ENCODE data around the gene RABGAP1L.

RABGAP1L gene

GRCh38 chr1:174398246-174398645, 238.9 kb downstream of the RABGAP1L start:
- Mint-ChIP-seq H3K4me1 (no peaks in the 10 kb centered on the region), H3K27me3 (ENCODE audit: low read depth) (no peaks in the 10 kb centered on the region), H3K36me3 (ENCODE audit: low read depth) (peaks cover 21% of the 10 kb centered on the region), H3K9me3 (peaks cover 3% of the 10 kb centered on the region), H3K4me3 (no peak overlapping the region), H3K27ac (no peak overlapping the region)
- no peak for TF ChIP-seq CTCF (IDR thresholded peaks at IDR 0.05; ENCODE audit: unreplicated experiment in 3 of 3)

GRCh38 chr1:174399211-174399610, 239.9 kb downstream of the RABGAP1L start:
- Mint-ChIP-seq H3K4me1 (no peaks in the 10 kb centered on the region), H3K36me3 (ENCODE audit: low read depth) (peaks cover 14% of the 10 kb centered on the region), H3K27ac (no peak overlapping the region), H3K4me3 (no peak overlapping the region), H3K9me3 (no peaks in the 10 kb centered on the region), H3K27me3 (ENCODE audit: low read depth) (no peaks in the 10 kb centered on the region)
- TF ChIP-seq CTCF (IDR thresholded peaks at IDR 0.05; ENCODE audit: unreplicated experiment in 3 of 3) = no peak

GRCh38 chr1:174401075-174401474, 241.8 kb downstream of the RABGAP1L start:
- no peaks in the 10 kb centered on the region for H3K9me3 Mint-ChIP-seq
- no peaks in the 10 kb centered on the region for H3K27me3 Mint-ChIP-seq (ENCODE audit: low read depth)
- TF ChIP-seq CTCF (IDR thresholded peaks at IDR 0.05; ENCODE audit: unreplicated experiment in 3 of 3) = no peak
- no peaks in the 10 kb centered on the region for H3K4me1 Mint-ChIP-seq
- peaks cover 11% of the 10 kb centered on the region for H3K36me3 Mint-ChIP-seq (ENCODE audit: low read depth)
- H3K4me3 Mint-ChIP-seq = no peak overlapping the region
- H3K27ac Mint-ChIP-seq = no peak overlapping the region

GRCh38 chr1:174405219-174405618, 245.9 kb downstream of the RABGAP1L start:
- Mint-ChIP-seq H3K9me3 (no peaks in the 10 kb centered on the region), H3K36me3 (ENCODE audit: low read depth) (no peaks in the 10 kb centered on the region), H3K4me1 (no peaks in the 10 kb centered on the region), H3K27ac (no peak overlapping the region), H3K4me3 (no peak overlapping the region), H3K27me3 (ENCODE audit: low read depth) (no peaks in the 10 kb centered on the region)
- TF ChIP-seq CTCF (IDR thresholded peaks at IDR 0.05; ENCODE audit: unreplicated experiment in 3 of 3) = no peak

- H3K4me3 Mint-ChIP-seq = no peak overlapping the region
- TF ChIP-seq CTCF (IDR thresholded peaks at IDR 0.05; ENCODE audit: unreplicated experiment in 3 of 3) = no peak
- H3K4me1 Mint-ChIP-seq = no peaks in the 10 kb centered on the region
- no peaks in the 10 kb centered on the region for H3K27me3 Mint-ChIP-seq (ENCODE audit: low read depth)
- H3K36me3 Mint-ChIP-seq (ENCODE audit: low read depth) = no peaks in the 10 kb centered on the region
- H3K9me3 Mint-ChIP-seq = peaks cover 4% of the 10 kb centered on the region
- H3K27ac Mint-ChIP-seq = no peak overlapping the region
Observed at GRCh38 chr1:174406421-174406820, 247.1 kb downstream of the RABGAP1L start.

- Mint-ChIP-seq H3K27ac (no peak overlapping the region), H3K27me3 (ENCODE audit: low read depth) (no peaks in the 10 kb centered on the region), H3K36me3 (ENCODE audit: low read depth) (no peaks in the 10 kb centered on the region), H3K4me3 (no peak overlapping the region), H3K9me3 (peaks cover 7% of the 10 kb centered on the region), H3K4me1 (no peaks in the 10 kb centered on the region)
- no peak for TF ChIP-seq CTCF (IDR thresholded peaks at IDR 0.05; ENCODE audit: unreplicated experiment in 3 of 3)
Observed at GRCh38 chr1:174407665-174408064, 248.3 kb downstream of the RABGAP1L start.
